ENCODE results near the gene ROR2.

ROR2 gene

DNA sequence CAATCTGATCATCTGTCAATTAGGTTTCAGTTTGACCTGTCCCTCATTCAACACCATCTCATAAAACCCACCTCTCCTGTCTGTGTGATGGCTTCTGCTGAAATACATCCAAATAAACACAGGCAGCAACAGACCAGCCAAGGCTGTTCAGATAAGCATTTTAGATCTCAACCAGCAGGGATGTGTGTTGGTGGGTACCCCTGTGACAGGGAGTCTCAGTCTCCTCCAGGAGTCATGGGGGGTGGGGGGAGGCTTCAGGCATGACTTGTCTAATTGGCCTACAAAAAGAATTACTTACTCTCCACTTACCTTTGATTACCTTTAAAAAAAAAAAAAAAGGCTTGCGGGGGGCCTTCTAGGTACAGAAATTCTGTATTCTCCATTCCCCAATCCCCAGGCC lies 65.9 kb downstream of the ROR2 start:
- no peak for DNase-seq (ENCODE audit: low read depth)
- H3K4me3 ChIP-seq (replicated peaks; ENCODE audit: low read depth, low read length) = no peak overlapping the region
- TF ChIP-seq, protein P1, sequence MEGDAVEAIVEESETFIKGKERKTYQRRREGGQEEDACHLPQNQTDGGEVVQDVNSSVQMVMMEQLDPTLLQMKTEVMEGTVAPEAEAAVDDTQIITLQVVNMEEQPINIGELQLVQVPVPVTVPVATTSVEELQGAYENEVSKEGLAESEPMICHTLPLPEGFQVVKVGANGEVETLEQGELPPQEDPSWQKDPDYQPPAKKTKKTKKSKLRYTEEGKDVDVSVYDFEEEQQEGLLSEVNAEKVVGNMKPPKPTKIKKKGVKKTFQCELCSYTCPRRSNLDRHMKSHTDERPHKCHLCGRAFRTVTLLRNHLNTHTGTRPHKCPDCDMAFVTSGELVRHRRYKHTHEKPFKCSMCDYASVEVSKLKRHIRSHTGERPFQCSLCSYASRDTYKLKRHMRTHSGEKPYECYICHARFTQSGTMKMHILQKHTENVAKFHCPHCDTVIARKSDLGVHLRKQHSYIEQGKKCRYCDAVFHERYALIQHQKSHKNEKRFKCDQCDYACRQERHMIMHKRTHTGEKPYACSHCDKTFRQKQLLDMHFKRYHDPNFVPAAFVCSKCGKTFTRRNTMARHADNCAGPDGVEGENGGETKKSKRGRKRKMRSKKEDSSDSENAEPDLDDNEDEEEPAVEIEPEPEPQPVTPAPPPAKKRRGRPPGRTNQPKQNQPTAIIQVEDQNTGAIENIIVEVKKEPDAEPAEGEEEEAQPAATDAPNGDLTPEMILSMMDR (IDR thresholded peaks at IDR 0.05; ENCODE audit: low read length, missing control alignments) = no peak

DNA sequence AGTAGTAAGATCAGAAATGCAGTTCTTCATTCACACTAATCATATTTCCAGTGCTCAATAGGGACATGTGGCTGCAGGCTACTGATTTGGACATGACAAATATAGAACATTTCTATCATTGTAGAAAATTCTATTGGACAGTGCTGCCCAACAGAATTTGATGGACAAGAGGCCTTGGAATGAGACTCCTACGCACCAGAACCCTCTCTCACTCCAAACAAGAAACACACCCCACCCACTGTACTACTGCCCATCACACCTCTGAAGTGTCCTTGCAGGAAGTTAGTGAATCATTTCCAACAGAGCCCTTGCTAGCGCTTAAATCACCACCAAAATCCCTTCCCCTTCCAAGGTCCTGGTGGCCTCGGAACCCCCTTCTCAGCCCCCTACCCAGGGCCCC lies 66.5 kb downstream of the ROR2 start:
- no peak for DNase-seq (ENCODE audit: low read depth)
- H3K4me3 ChIP-seq (replicated peaks; ENCODE audit: low read depth, low read length) = no peak overlapping the region
- TF ChIP-seq, protein P1 (IDR thresholded peaks at IDR 0.05; ENCODE audit: low read length, missing control alignments) = no peak

DNA sequence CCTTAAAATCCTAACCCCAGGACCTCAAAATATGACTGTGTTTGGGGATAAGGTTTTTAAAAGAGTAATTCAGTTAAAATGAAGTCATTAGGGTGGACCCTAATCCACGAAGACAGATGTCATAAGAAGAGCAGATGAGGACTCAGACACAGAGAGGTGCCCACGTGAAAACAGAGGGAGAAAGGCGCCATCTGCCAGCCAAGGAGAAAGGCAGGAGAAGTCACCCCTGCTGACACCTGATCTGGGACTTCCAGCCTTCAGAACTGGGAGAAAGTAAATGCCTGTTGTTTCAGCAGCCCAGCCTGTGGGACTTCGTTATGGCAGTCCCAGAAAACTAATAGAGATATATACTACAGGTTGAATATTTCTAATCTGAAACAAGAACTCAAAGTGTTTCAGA lies 67.4 kb downstream of the ROR2 start:
- TF ChIP-seq, protein P1 (IDR thresholded peaks at IDR 0.05; ENCODE audit: low read length, missing control alignments) = no peak
- DNase-seq (ENCODE audit: low read depth) = no peak
- no peak overlapping the region for H3K4me3 ChIP-seq (replicated peaks; ENCODE audit: low read depth, low read length)

DNA sequence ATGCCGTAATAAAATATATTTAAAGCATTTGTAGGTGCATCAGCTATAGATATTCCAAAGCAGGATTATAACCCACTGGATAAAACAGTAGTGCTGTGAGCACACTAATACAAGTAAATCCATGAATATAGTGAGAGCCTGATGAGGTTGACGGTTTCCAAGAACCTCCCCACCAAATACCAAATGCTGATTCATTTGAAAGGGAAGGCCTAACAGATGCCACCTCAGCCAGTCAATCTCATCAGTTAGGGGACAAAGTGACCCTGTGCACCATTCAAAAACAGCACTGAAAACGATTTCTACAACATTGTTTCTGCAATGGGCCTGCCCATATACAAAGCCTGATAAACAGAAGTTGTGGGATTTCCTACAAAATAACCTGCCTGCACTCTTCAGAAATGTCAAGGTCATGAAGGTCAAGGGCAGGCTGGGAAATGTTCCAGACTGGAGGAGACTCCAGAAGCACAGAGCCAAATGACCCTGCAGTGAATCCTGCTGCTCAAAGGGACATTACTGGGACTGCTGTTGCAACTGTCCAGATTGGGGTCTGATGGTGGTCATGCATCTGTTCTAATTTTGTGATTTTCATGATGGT lies 69.6 kb downstream of the ROR2 start:
- TF ChIP-seq, protein P1 (IDR thresholded peaks at IDR 0.05; ENCODE audit: low read length, missing control alignments) = no peak
- DNase-seq (ENCODE audit: low read depth) = no peak
- no peak overlapping the region for H3K4me3 ChIP-seq (replicated peaks; ENCODE audit: low read depth, low read length)

DNA sequence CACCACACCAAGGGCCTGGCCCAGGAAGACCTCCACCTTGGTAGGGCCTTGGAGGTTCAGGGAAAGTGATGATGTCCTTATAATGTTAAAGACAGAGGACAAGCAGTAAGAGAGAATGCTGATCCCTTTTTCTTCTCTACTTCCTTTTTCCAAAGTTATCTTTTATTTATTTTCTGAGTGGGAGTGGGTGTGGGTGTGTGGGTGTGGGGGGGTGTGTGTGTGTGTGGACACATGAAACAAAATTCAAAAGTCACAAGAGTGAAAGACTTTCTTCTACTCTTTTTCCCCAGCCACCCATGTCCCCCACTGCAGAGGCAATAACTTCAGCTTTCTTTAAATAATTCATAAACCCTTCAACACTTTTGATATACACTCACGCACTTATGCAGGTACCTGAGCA lies 70.8 kb downstream of the ROR2 start:
- no peak overlapping the region for H3K4me3 ChIP-seq (replicated peaks; ENCODE audit: low read depth, low read length)
- no peak for DNase-seq (ENCODE audit: low read depth)
- TF ChIP-seq, protein P1 (IDR thresholded peaks at IDR 0.05; ENCODE audit: low read length, missing control alignments) = no peak

DNA sequence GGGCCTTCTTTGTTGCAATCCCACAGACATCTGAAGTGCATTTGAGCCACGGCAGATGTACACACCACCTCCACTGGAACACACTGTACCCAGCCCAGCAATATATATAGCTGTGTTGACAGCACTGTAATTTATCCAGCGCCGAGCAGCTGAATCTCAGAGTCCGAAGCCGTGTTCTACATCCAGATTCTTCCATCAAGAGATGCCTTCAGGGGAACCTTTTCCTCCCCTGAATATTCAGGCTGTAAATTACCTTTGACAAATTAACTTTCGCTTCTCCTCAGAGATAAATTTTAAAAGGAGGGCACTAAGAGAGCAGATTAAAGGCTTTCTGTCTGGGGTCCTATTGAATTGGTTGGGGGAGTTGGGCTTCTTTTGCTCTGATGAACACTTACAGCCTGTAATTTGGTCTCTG lies 76.4 kb downstream of the ROR2 start:
- DNase-seq (ENCODE audit: low read depth) = no peak
- TF ChIP-seq, protein P1 (IDR thresholded peaks at IDR 0.05; ENCODE audit: low read length, missing control alignments) = no peak
- H3K4me3 ChIP-seq (replicated peaks; ENCODE audit: low read depth, low read length) = no peak overlapping the region

DNA sequence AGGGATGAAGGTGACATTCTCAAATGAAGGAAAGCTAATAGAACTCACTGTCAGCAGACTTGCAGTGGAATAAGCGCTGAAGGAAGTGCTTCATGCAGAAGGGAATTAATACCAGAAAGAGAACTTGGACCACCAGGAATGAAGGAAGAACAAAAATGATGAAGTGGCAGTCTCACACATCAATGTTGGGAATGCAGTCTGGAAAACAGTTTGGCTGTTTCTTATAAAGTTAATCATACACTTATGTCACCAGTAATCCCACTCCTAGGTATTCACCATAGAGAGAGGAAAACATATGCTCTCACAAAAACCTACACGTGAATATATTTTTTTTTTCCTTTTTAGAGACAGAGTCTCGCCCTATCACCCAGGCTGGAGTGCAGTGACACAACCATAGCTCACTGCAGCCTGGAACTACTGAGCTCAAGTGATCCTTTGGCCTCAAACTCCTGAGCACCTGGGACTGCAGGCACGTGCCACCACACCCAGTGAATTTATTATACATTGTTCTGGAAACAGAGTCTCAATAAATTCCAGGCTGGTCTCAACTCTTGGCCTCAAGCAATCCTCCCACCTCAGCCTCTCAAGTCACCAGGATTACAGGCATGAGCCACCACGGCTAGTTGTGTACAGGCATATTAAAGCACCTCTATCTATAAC lies 81.2 kb downstream of the ROR2 start:
- no peak overlapping the region for H3K4me3 ChIP-seq (replicated peaks; ENCODE audit: low read depth, low read length)
- TF ChIP-seq, protein P1 (IDR thresholded peaks at IDR 0.05; ENCODE audit: low read length, missing control alignments) = no peak
- no peak for DNase-seq (ENCODE audit: low read depth)

Measured in fibroblast of pulmonary artery (primary cell).